Stimulated activated CD4-positive, alpha-beta T cell treated with anti-CD3 and anti-CD28 coated beads, Interleukin-1b, Interleukin-23, amount 100 ng/mL, for 48 hours (primary cell): ENCODE results near the gene DEPDC5.
A peak's percentile ranks its signal among the peaks of the same experiment; 100 is the strongest.

Experiments
- DNase-seq: peaks from one replicate; pipeline ENCODE4 v3.0.0-alpha.2; 2020

The DEPDC5 gene

GRCh38 chr22:31818481-31819392 lies 64.9 kb downstream of the DEPDC5 start:
- peak; percentile 52 for DNase-seq

GRCh38 chr22:31820655-31821054 lies 66.8 kb downstream of the DEPDC5 start:
- DNase-seq, result no peak

GRCh38 chr22:31821572-31821971 lies 67.8 kb downstream of the DEPDC5 start:
- no peak for DNase-seq

GRCh38 chr22:31822523-31822922 lies 68.7 kb downstream of the DEPDC5 start:
- DNase-seq, result no peak

- DNase-seq, result no peak
Observed at GRCh38 chr22:31825513-31825912, 71.7 kb downstream of the DEPDC5 start.

GRCh38 chr22:31826443-31826842 lies 72.6 kb downstream of the DEPDC5 start:
- DNase-seq, result no peak

GRCh38 chr22:31828739-31829138 lies 74.9 kb downstream of the DEPDC5 start:
- DNase-seq, result no peak

GRCh38 chr22:31829505-31829904 lies 75.7 kb downstream of the DEPDC5 start:
- DNase-seq, result peak; percentile 70

- DNase-seq, result no peak
Observed at GRCh38 chr22:31830721-31831070, 76.9 kb downstream of the DEPDC5 start.

GRCh38 chr22:31833930-31834329 lies 80.1 kb downstream of the DEPDC5 start:
- DNase-seq, result no peak

GRCh38 chr22:31836010-31836409 lies 82.2 kb downstream of the DEPDC5 start:
- no peak for DNase-seq

- no peak for DNase-seq
Observed at GRCh38 chr22:31838917-31839316, 85.1 kb downstream of the DEPDC5 start.

- no peak for DNase-seq
Observed at GRCh38 chr22:31839986-31840385, 86.2 kb downstream of the DEPDC5 start.

GRCh38 chr22:31840585-31840984 lies 86.8 kb downstream of the DEPDC5 start:
- no peak for DNase-seq

GRCh38 chr22:31841078-31841827 lies 87.4 kb downstream of the DEPDC5 start:
- no peak for DNase-seq

- DNase-seq, result no peak
Observed at GRCh38 chr22:31843526-31843925, 89.7 kb downstream of the DEPDC5 start.

GRCh38 chr22:31844941-31845340 lies 91.1 kb downstream of the DEPDC5 start:
- no peak for DNase-seq

GRCh38 chr22:31846161-31847115 lies 92.6 kb downstream of the DEPDC5 start:
- peak; percentile 25 for DNase-seq

- DNase-seq, result no peak
Observed at GRCh38 chr22:31848411-31848810, 94.6 kb downstream of the DEPDC5 start.

GRCh38 chr22:31850135-31850534 lies 96.3 kb downstream of the DEPDC5 start:
- no peak for DNase-seq

GRCh38 chr22:31852691-31853421 lies 99.0 kb downstream of the DEPDC5 start:
- no peak for DNase-seq
